SH-SY5Y (cell line): ENCODE results near the gene IFITM1.

ENCODE experiments used
- GATA2 ChIP-seq: IDR thresholded peaks from 2 replicates; pipeline ENCODE4 v1.6.1; 2011; ENCODE audit warnings: mild to moderate bottlenecking, low read depth, low read length
- GATA3 ChIP-seq: IDR thresholded peaks from 2 replicates; pipeline ENCODE4 v1.6.1; 2011; ENCODE audit warnings: low read depth, mild to moderate bottlenecking, low read length, moderate library complexity

DNA sequence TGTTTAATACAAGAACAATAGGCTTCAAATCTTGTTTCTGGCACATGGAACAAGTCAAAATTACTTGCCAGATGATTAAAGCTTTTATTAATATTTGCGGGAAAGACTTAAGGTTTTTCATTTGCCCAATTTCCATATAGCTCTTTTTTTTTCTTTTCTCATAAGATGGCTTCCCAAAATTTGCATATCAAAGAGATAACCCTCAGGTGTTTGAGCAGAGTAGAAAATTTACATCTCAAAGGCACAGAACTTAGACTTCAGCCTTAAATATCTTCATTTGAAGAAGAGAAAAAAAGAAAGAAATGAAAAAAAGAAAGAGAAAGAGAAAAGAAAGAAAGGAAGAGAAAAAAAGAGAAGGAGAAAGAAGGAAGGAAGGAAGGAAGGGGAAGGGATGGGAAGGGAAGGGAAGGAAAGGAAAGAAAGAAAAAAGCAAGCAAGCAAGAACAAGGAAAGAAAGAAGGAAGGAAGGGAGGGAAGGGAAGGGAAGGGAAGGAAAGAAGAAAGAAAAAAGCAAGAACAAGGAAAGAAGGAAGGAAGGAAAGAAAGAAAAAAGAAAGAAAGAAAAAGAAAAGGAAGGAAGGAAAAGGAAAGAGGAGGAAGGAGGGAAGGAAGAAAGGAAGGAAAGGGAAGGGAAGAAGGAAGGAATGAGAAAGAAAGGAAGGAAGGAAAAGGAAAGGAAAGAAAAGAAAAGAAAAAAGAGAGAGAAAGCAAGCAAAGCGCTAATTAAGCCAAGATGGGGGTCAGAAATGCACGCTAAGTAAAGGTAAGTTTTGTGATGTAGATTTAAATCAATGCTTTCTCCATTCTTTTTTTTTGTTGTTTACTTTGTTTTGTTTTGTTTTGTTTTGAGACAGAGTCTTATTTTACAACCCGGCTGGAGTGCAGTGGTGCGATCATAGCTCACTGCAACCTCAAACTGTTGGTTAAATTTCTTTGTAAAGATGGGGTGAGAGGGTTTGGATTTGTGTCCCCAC, 27.0 kb downstream of the IFITM1 start:
- no peak for TF ChIP-seq GATA2
- TF ChIP-seq GATA3: no peak
